GM12891 (cell line): ENCODE measurements around the gene DNPH1.

Experiments used
- DNase-seq: peaks from one replicate; pipeline ENCODE4 v3.0.0; 2011; ENCODE audit warnings: low spot score; ENCODE audit not compliant: insufficient read length
- FAIRE-seq: peaks from 2 replicates; lab custom pipeline; 2011; peaks lifted over from hg19 to GRCh38; lab: Jason Lieb, UNC
- PAX5 ChIP-seq: IDR thresholded peaks from 2 replicates; pipeline ENCODE4 v1.6.1; 2011; ENCODE audit warnings: low read length, moderate library complexity, mild to moderate bottlenecking; ENCODE audit not compliant: insufficient read depth, severe bottlenecking
- POLR2A ChIP-seq: IDR thresholded peaks from 2 replicates; pipeline ENCODE4 v1.6.1; 2011; ENCODE audit warnings: low read depth, low read length, control low read depth
- POLR2AphosphoS5 ChIP-seq: IDR thresholded peaks from 2 replicates; pipeline ENCODE4 v1.6.1; 2011; ENCODE audit warnings: low read depth, low read length, control low read depth
- POU2F2 ChIP-seq: IDR thresholded peaks from 2 replicates; pipeline ENCODE4 v1.6.1; 2011; ENCODE audit warnings: low read depth, mild to moderate bottlenecking, control low read depth, low read length, moderate library complexity
- SPI1 ChIP-seq: IDR thresholded peaks from 2 replicates; pipeline ENCODE4 v1.6.1; 2011; ENCODE audit warnings: low read depth, low read length, control low read depth
- TAF1 ChIP-seq: IDR thresholded peaks from 2 replicates; pipeline ENCODE4 v1.6.1; 2011; ENCODE audit warnings: low read depth, low read length, control low read depth

The DNPH1 gene

DNA sequence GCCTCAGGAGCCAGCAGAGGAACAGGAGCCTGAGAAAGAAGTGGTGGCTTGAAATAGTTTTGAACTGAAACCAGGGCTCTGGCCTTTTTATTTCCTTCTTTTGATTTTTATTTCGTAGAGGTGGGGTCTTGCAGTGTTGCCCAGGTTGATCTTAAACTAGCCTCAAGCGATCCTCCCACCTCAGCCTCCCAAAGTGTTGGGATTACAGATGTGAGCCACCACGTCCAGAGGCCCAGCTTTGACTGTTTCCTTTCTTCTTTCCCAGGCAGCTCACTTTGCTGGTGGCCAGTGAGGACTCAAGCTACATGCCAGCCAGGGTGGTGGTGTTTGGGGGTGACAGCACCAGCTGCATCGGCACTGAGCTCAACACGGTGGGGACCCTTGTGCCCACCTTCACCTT is 26.8 kb downstream of the DNPH1 start:
- DNase-seq = no peak
- FAIRE-seq = no peak
- no peak for TF ChIP-seq POLR2AphosphoS5
- no peak for TF ChIP-seq POU2F2
- TF ChIP-seq PAX5 = no peak
- no peak for TF ChIP-seq TAF1
- no peak for TF ChIP-seq POLR2A
- no peak for TF ChIP-seq SPI1

DNA sequence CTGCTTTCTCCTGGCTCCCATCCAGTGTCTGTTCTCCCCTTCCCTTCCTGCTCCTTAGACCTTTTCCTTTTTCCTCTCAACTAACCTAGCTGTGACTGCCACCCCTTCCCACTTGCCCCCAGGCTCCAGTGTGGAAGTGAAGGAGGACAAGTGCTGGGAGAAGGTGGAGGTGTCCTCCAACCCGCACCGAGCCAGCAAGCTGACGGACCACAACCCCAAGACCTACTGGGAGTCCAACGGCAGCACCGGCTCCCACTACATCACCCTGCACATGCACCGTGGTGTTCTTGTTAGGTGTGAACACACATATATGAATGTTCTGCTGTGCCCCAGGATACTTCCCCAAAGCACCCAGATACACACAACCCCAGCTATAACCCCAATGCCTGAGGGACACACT is 28.7 kb downstream of the DNPH1 start:
- TF ChIP-seq POU2F2 = no peak
- TF ChIP-seq SPI1 = no peak
- no peak for TF ChIP-seq PAX5
- no peak for TF ChIP-seq TAF1
- no peak for TF ChIP-seq POLR2A
- no peak for FAIRE-seq
- no peak for DNase-seq

DNA sequence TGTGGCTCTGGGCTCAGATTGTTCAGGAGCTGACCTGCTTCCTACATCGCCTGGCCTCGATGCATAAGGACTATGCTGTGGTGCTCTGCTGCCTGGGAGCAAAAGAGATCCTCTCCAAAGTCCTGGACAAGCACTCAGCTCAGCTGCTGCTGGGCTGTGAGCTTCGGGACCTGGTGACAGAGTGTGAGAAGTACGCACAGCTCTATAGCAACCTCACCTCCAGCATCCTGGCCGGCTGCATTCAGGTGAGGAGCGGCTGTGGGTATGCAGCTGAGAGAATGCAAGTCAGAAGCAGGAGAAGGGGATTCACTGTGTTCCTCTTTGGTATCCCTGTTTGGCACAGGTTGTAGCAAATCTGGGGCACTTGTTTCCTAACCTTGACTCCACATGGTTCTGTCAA is 29.4 kb downstream of the DNPH1 start:
- DNase-seq (no peak), FAIRE-seq (no peak)
- TF ChIP-seq PAX5 (no peak), POLR2AphosphoS5 (no peak), SPI1 (no peak), POU2F2 (no peak), POLR2A (no peak), TAF1 (no peak)

GRCh38 chr6:43196337-43196736 is 32.9 kb downstream of the DNPH1 start:
- TF ChIP-seq POLR2AphosphoS5 (no peak), POU2F2 (no peak), POLR2A (no peak), TAF1 (no peak), SPI1 (no peak), PAX5 (no peak)
- FAIRE-seq (no peak), DNase-seq (no peak)

DNA sequence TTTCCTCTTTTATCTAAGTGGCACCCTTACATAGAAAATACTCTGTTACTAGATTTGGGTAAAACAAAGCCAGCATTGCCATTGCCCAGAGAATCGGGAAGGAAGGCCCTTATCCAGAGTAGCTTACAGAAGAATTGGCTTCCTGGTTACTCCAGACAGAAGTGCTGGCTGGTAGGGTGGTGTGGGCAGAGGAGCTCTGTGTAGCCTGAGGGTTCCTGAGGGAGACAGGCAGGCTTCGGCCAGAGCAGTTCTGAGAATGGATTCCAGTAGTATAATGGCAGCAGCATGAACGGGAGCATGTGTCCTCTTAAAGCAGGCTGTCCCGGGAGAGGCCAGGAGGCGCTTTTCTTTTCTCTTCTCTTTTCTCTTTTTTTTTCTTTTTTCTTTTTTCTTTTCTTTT is 35.4 kb downstream of the DNPH1 start:
- DNase-seq = no peak
- no peak for TF ChIP-seq POU2F2
- no peak for FAIRE-seq

DNA sequence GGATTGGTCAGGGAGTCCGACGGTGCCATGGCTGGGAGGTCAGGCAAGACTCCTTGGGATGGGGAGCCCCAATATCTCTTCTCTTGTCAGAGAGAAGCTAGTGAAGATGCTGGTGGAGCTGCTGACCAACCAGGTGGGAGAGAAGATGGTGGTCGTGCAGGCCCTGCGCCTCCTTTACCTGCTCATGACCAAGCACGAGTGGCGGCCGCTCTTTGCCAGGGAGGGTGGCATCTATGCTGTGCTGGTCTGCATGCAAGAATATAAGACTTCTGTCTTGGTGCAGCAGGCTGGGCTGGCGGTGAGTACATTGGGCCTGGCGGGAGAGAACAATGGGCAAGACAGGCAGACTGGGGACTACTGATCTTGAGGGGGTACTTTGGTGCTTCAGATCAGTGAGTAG is 36.4 kb downstream of the DNPH1 start:
- DNase-seq = no peak
- TF ChIP-seq SPI1 (no peak), POU2F2 (no peak), POLR2A (no peak), TAF1 (no peak), POLR2AphosphoS5 (no peak), PAX5 (no peak)
- FAIRE-seq = no peak

- no peak for TF ChIP-seq TAF1
- TF ChIP-seq PAX5 = no peak
- DNase-seq (no peak), FAIRE-seq (no peak)
Observed at GRCh38 chr6:43189776-43190304, 39.4 kb downstream of the DNPH1 start.

DNA sequence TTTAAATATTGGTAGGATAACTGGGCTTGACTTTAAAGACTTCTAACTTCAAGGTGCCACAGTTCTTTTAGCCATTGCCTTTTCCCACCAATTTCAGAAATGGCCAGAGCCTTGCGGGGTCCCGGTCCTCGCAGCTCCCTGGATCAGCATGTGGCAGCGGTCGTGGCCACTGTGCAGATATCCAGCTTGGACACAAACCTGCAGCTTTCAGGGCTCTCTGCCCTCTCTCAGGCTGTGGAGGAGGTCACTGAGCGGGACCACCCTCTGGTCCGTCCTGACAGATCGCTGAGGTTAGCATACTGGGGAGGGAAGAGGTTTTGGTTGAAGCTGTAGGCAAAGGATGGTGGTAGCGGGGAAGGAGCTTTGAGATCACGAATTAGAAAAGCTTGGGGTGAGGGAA is 40.9 kb downstream of the DNPH1 start:
- FAIRE-seq (no peak), DNase-seq (no peak)
- TF ChIP-seq PAX5 (no peak), POU2F2 (no peak), SPI1 (no peak), POLR2AphosphoS5 (no peak), POLR2A (no peak), TAF1 (no peak)

GRCh38 chr6:43187821-43188220 is 41.5 kb downstream of the DNPH1 start:
- no peak for TF ChIP-seq POU2F2
- no peak for TF ChIP-seq POLR2A
- no peak for TF ChIP-seq SPI1
- TF ChIP-seq PAX5 = no peak
- TF ChIP-seq POLR2AphosphoS5 = no peak
- TF ChIP-seq TAF1 = no peak
- FAIRE-seq = no peak
- DNase-seq = no peak

DNA sequence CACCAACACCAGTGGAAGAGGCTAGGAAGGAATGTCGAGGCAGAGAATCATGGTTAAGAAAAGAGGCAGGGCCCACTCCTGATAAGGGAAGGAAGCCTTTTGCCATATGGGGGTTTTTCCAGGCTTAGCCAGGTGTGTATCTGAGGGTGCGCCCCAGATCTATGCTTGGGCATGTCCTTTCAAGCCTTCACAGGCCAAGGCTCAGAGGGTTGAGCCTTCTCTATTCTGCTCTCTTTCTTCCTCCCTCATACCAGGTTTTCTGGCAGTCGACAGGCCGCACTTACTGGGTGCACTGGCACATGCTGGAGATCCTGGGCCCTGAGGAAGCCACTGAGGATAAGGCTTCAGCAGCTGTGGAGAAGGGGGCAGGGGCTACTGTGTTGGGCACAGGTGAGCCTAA is 42.6 kb downstream of the DNPH1 start:
- no peak for TF ChIP-seq POLR2A
- no peak for TF ChIP-seq POLR2AphosphoS5
- TF ChIP-seq TAF1 = no peak
- no peak for TF ChIP-seq POU2F2
- TF ChIP-seq PAX5 = no peak
- no peak for TF ChIP-seq SPI1
- DNase-seq = no peak
- FAIRE-seq = no peak

DNA sequence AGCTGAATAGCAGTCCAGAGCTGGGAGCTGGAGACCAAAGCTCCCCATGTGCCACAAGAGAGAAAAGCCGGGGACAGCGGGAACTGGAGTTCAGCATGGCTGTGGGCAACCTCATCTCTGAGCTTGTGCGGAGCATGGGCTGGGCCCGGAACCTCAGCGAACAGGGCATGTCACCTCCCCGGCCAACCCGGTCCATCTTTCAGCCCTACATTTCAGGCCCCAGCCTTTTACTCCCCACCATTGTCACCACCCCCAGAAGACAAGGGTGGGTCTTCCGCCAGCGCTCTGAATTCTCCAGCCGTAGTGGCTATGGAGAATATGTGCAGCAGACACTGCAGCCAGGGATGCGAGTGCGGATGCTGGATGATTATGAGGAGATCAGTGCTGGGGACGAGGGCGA is 43.3 kb downstream of the DNPH1 start:
- TF ChIP-seq POLR2A (no peak), POU2F2 (no peak), TAF1 (no peak), PAX5 (no peak), SPI1 (no peak), POLR2AphosphoS5 (no peak)
- DNase-seq = no peak
- no peak for FAIRE-seq
